Pancreas (tissue), 10 donors: ENCODE measurements around the gene EGF. TPM values are rescaled to one million over a fixed set of nuclear protein-coding genes. Genes with fewer than 3 reads are reported as not detected.
A peak's percentile ranks its signal among the peaks of the same experiment; 100 is the strongest.

Source experiments
- ATAC-seq, 4 donors: fragments of 200-7000 bp; cut with Tn5 transposase; one replicate each; pipeline versions ENCODE4 v1.8.0 to v1.9.1; 2020; ENCODE audit warnings: mild to moderate bottlenecking in 4 of 4, moderate library complexity in 4 of 4
- DNase-seq, 6 donors: peaks; one replicate each; pipeline ENCODE4 v3.0.0-alpha.2; 2020
- FAIRE-seq: peaks from 2 replicates; lab custom pipeline; 2012; peaks lifted over from hg19 to GRCh38; lab: Jason Lieb, UNC
- H3K27ac ChIP-seq, 4 donors: fragments of 200-600 bp; sonication (generic); 1 replicate in 3 of 4; 2 replicates in 1 of 4; pipeline versions ENCODE4 v1.5.0 to v1.8.0; 2020
- H3K27me3 ChIP-seq, 4 donors: fragments of 200-600 bp; one replicate each; pipeline ENCODE4 v1.8.0; 2021
- H3K36me3 ChIP-seq, 3 donors: fragments of 200-600 bp; sonication (generic) in 1 of 3; one replicate each; pipeline versions ENCODE4 v1.5.0 to v1.8.0; 2020 to 2021
- H3K4me1 ChIP-seq, 3 donors: fragments of 200-600 bp; one replicate each; pipeline ENCODE4 v1.8.0; 2021
- H3K4me3 ChIP-seq, 4 donors: fragments of 200-600 bp; sonication (generic) in 2 of 4; one replicate each; pipeline versions ENCODE4 v1.5.0 to v1.8.0; 2020 to 2021
- H3K9me3 ChIP-seq, 4 donors: fragments of 200-600 bp; one replicate each; pipeline ENCODE4 v1.8.0; 2021
- CTCF ChIP-seq, 4 donors: fragments of 200-600 bp; sonication (generic) in 3 of 4; IDR thresholded peaks; one replicate each; pipeline versions ENCODE4 v1.5.0 to v1.8.0; 2021; ENCODE audit warnings: antibody characterized with exemption in 4 of 4
- WGBS, 2 donors: extraction: QIAGEN DNeasy Blood & Tissue Kit; methylation state at CpG; one replicate each; pipeline ENCODE4 v1.1.7; 2013; 5-methylcytosine and 5-hydroxymethylcytosine counted together
- intact Hi-C, 3 donors: fragments of 100-400 bp; cut with DNase I; formaldehyde crosslinking; loops; one replicate each; pipeline versions ENCODE4 v1.11.1 to v1.14.2; 2022
- polyA plus RNA-seq, 2 donors: library from polyadenylated mRNA; stranded (reverse); fragments of 200-250 nt; gene quantifications; one replicate each; pipeline ENCODE4 v1.2.3, GENCODE V29; 2013
- total RNA-seq, 6 donors: library from RNA; stranded (reverse); fragmentation: NEBNext Ultra II Directional in 4 of 6; extraction: Animal tissue kit (Norgen Biotek cat#: 25700) in 4 of 6; gene quantifications; one replicate each; pipeline versions ENCODE4 v1.2.1 to v1.2.4, GENCODE V29; 2021 to 2023
- donor health status: healthy with polysubstance abuse.
- donor health status: DM: no; HTN: no; CAD: no; lungs with moderate emphysema.
- donor health status: DM: no; HTN: no; CAD: no.
- donor health status: control.
- donor health status: control.
- donor health status: Bipolar disorder and iron deficiency.
- donor health status: DM: yes; HTN: yes; CAD: no.
- donor health status: DM: no; HTN: no; CAD: no.
- donor health status: DM: no; HTN: no; CAD: no.
- donor health status: DM: yes; HTN: yes; CAD: no.

The EGF gene
- total and polyA plus RNA-seq, 8 donors, result 12.8 to 67.2 (median 23.1) TPM

- no peak overlapping the region for H3K4me3 ChIP-seq
- H3K27me3 ChIP-seq, result no peaks in the 10 kb centered on the region
- peaks cover 5 to 22% (median 16%) of the 10 kb centered on the region in 3 donors for H3K4me1 ChIP-seq
- intact Hi-C loops, result no loop called here
- no peak overlapping the region for H3K27ac ChIP-seq
- no peaks in the 10 kb centered on the region for H3K9me3 ChIP-seq
- no peak for FAIRE-seq
- 33 to 35% methylated on average over 2 of the region's 2 CpGs for WGBS, 2 donors
- ATAC-seq, result peak; percentile 46 to 68 (median 54)
- no peaks in the 10 kb centered on the region for H3K36me3 ChIP-seq
- TF ChIP-seq CTCF (IDR thresholded peaks at IDR 0.05), result no peak
- DNase-seq, result no peak
Measured at GRCh38 chr4:109943745-109944144, 31.1 kb downstream of the EGF start.

GRCh38 chr4:109944591-109944990 is 31.9 kb downstream of the EGF start:
- no peaks in the 10 kb centered on the region for H3K36me3 ChIP-seq
- WGBS, 2 donors, result 77 to 79% methylated on average over 2 of the region's 2 CpGs
- H3K4me1 ChIP-seq, result peaks cover 5 to 22% (median 16%) of the 10 kb centered on the region in 3 donors
- no peak for DNase-seq
- H3K27ac ChIP-seq, result no peak overlapping the region
- no peak for TF ChIP-seq CTCF (IDR thresholded peaks at IDR 0.05)
- no peak for ATAC-seq
- no peak for FAIRE-seq
- H3K4me3 ChIP-seq, result no peak overlapping the region
- intact Hi-C loops, result no loop called here
- no peaks in the 10 kb centered on the region for H3K9me3 ChIP-seq
- no peaks in the 10 kb centered on the region for H3K27me3 ChIP-seq

- Histone ChIP-seq H3K9me3 (no peaks in the 10 kb centered on the region), H3K4me1 (peaks cover 5 to 22% (median 16%) of the 10 kb centered on the region in 3 donors), H3K27me3 (no peaks in the 10 kb centered on the region), H3K27ac (no peak overlapping the region), H3K4me3 (no peak overlapping the region), H3K36me3 (no peaks in the 10 kb centered on the region)
- ATAC-seq (peak in 1 of 4 donors; percentile 14), DNase-seq (no peak), FAIRE-seq (no peak)
- WGBS, 2 donors, result 70 to 96% methylated on average over 4 of the region's 4 CpGs
- intact Hi-C loops, result no loop called here
- no peak for TF ChIP-seq CTCF (IDR thresholded peaks at IDR 0.05)
Measured at GRCh38 chr4:109945056-109945455, 32.4 kb downstream of the EGF start.

- Histone ChIP-seq H3K36me3 (no peaks in the 10 kb centered on the region), H3K4me3 (no peak overlapping the region), H3K27ac (no peak overlapping the region), H3K9me3 (no peaks in the 10 kb centered on the region), H3K27me3 (no peaks in the 10 kb centered on the region), H3K4me1 (peaks cover 5 to 22% (median 16%) of the 10 kb centered on the region in 3 donors)
- ATAC-seq (no peak), FAIRE-seq (no peak), DNase-seq (no peak)
- 53 to 64% methylated on average over 1 of the region's 1 CpG for WGBS, 2 donors
- no peak for TF ChIP-seq CTCF (IDR thresholded peaks at IDR 0.05)
- intact Hi-C loops, result no loop called here
Measured at GRCh38 chr4:109946120-109946519, 33.4 kb downstream of the EGF start.

- intact Hi-C loops, result no loop called here
- Histone ChIP-seq H3K4me3 (no peak overlapping the region), H3K27ac (no peak overlapping the region), H3K9me3 (no peaks in the 10 kb centered on the region), H3K36me3 (no peaks in the 10 kb centered on the region), H3K4me1 (peaks cover 7 to 22% (median 12%) of the 10 kb centered on the region in 3 donors), H3K27me3 (no peaks in the 10 kb centered on the region)
- FAIRE-seq (no peak), ATAC-seq (no peak), DNase-seq (no peak)
- WGBS, 2 donors, result 93 to 97% methylated on average over 1 of the region's 1 CpG
- no peak for TF ChIP-seq CTCF (IDR thresholded peaks at IDR 0.05)
Measured at GRCh38 chr4:109947457-109947856, 34.8 kb downstream of the EGF start.
